GM20000 (cell line): ENCODE results near the gene ACTA2.

Experiments
- DNase-seq: peaks from one replicate; pipeline ENCODE4 v3.0.0; 2012; ENCODE audit warnings: low spot score
- CTCF ChIP-seq: IDR thresholded peaks from 2 replicates; pipeline ENCODE4 v1.5.1; 2012; ENCODE audit warnings: mild to moderate bottlenecking, control low read depth; ENCODE audit errors: extremely low read depth, missing control alignments

ACTA2 gene

GRCh38 chr10:88987840-88988239 lies 35.3 kb upstream of the ACTA2 start:
- no peak for DNase-seq
- TF ChIP-seq CTCF: no peak

GRCh38 chr10:88987243-88987725 lies 34.7 kb upstream of the ACTA2 start:
- TF ChIP-seq CTCF: no peak
- no peak for DNase-seq

GRCh38 chr10:88986549-88987242 lies 34.1 kb upstream of the ACTA2 start:
- DNase-seq: no peak
- TF ChIP-seq CTCF: peak; percentile 17

GRCh38 chr10:88984525-88984924 lies 32.0 kb upstream of the ACTA2 start:
- DNase-seq: no peak
- TF ChIP-seq CTCF: no peak

GRCh38 chr10:88983939-88984338 lies 31.4 kb upstream of the ACTA2 start:
- TF ChIP-seq CTCF: no peak

GRCh38 chr10:88983206-88983605 lies 30.6 kb upstream of the ACTA2 start:
- no peak for DNase-seq
- no peak for TF ChIP-seq CTCF

More at GRCh38 chr10:88983939-88984338, 31.4 kb upstream of the ACTA2 start:
- DNase-seq: no peak

- TF ChIP-seq CTCF: no peak
Observed at GRCh38 chr10:88982366-88982765, 29.8 kb upstream of the ACTA2 start.

More at GRCh38 chr10:88982366-88982765, 29.8 kb upstream of the ACTA2 start:
- DNase-seq: no peak
